ENCODE results near the gene LGR6.

- TF ChIP-seq, protein P1, sequence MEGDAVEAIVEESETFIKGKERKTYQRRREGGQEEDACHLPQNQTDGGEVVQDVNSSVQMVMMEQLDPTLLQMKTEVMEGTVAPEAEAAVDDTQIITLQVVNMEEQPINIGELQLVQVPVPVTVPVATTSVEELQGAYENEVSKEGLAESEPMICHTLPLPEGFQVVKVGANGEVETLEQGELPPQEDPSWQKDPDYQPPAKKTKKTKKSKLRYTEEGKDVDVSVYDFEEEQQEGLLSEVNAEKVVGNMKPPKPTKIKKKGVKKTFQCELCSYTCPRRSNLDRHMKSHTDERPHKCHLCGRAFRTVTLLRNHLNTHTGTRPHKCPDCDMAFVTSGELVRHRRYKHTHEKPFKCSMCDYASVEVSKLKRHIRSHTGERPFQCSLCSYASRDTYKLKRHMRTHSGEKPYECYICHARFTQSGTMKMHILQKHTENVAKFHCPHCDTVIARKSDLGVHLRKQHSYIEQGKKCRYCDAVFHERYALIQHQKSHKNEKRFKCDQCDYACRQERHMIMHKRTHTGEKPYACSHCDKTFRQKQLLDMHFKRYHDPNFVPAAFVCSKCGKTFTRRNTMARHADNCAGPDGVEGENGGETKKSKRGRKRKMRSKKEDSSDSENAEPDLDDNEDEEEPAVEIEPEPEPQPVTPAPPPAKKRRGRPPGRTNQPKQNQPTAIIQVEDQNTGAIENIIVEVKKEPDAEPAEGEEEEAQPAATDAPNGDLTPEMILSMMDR (IDR thresholded peaks at IDR 0.05), result no peak
- TF ChIP-seq POLR2AphosphoS5 (IDR thresholded peaks at IDR 0.05) (no peak), POLR2A (IDR thresholded peaks at IDR 0.05) (no peak)
These were observed 27.1 kb downstream of the LGR6 start for GRCh38 chr1:202220733-202221132.

Data from gastroesophageal sphincter (tissue), 3 donors.